AG04450 (cell line): ENCODE results near the gene CLEC2D. TPM values are rescaled to one million over a fixed set of nuclear protein-coding genes. Genes with fewer than 3 reads are reported as not detected.

ENCODE experiments used
- CTCF ChIA-PET: fragments of 300-600, 350-600 bp; formaldehyde crosslinking; extraction: SDS; loops from one replicate; lab custom pipeline; 2022; ENCODE audit warnings: antibody characterized with exemption, inconsistent platforms; lab: Charles Lee
- POLR2A ChIA-PET: fragments of 350-600 bp; formaldehyde crosslinking; extraction: SDS; loops from one replicate; lab custom pipeline; 2021; ENCODE audit warnings: antibody characterized with exemption, inconsistent platforms; lab: Yijun Ruan, JAX
- DNase-seq: peaks from one replicate; pipeline ENCODE4 v3.0.0-alpha.2; 2011; ENCODE audit warnings: low read depth, low spot score
- H3K27ac ChIP-seq: one replicate; pipeline ENCODE4 v1.5.1; 2012; ENCODE audit warnings: low read depth, low read length, control low read depth
- H3K27me3 ChIP-seq: one replicate; pipeline ENCODE4 v1.6.0; 2012; ENCODE audit warnings: low read length; ENCODE audit not compliant: control insufficient read depth, insufficient read depth
- H3K4me3 ChIP-seq: 2 replicates; pipeline ENCODE4 v1.5.1; 2011; ENCODE audit warnings: mild to moderate bottlenecking, low read depth, low read length, control low read depth
- H3K9me3 ChIP-seq: 2 replicates; pipeline ENCODE4 v1.5.1; 2012; ENCODE audit warnings: low read length; ENCODE audit not compliant: control insufficient read depth, insufficient read depth
- polyA plus RNA-seq: library from polyadenylated mRNA; depleted of rRNA; stranded (reverse); fragments of >200 nt; gene quantifications from 2 replicates; pipeline ENCODE4 v1.2.3, GENCODE V29; 2011
- TF ChIP-seq, protein P1 (sequence below): IDR thresholded peaks from 2 replicates; pipeline ENCODE4 v1.5.1; 2011; ENCODE audit warnings: low read depth, low read length, control low read depth, inconsistent platforms

Gene CLEC2D
- polyA plus RNA-seq, 1 experiment, result 2.3 TPM

DNA sequence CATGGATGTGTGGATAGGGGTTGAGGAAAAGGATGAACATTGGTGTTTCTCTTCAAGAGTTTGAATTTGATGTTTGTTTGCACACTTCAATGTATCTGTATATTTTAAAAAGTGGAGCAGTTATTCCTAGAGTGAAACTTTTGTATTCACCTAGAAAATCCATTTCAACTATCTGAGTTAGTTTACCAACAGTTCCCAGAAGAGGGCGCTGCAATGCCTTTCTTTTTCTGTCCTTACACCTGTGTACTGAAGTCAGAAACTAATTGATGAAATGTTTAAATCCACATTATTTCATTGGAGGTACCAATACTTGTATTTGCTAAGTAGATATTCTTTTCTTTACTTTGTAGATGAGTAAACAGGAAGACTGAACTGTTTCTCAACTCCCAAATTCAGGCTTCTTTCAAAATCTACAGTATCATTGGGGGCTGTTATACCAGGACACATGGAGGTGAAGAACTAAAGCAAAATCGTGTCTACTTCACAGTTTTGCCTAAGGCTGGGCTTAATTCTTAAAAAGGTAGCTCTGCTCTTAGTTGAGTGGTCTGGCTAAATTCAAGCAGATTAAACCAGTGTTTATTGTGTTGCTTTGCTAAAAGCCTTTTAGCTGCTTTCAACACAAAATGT lies 35.2 kb upstream of the CLEC2D start:
- Histone ChIP-seq H3K27me3 (no peaks in the 10 kb centered on the region), H3K27ac (no peak overlapping the region), H3K4me3 (no peak overlapping the region), H3K9me3 (peaks cover 4% of the 10 kb centered on the region; the same call in 1 of the 2 replicates)
- ChIA-PET POLR2A (no interaction called here), CTCF (interaction anchor here (0.5 to 8.3 kb wide), 20 partner anchors 8 to 1026 kb away, joined by 3 to 187 read pairs (median 4); partner anchors contain the start of gene CLEC2D)
- no peak for DNase-seq
- TF ChIP-seq, protein P1, sequence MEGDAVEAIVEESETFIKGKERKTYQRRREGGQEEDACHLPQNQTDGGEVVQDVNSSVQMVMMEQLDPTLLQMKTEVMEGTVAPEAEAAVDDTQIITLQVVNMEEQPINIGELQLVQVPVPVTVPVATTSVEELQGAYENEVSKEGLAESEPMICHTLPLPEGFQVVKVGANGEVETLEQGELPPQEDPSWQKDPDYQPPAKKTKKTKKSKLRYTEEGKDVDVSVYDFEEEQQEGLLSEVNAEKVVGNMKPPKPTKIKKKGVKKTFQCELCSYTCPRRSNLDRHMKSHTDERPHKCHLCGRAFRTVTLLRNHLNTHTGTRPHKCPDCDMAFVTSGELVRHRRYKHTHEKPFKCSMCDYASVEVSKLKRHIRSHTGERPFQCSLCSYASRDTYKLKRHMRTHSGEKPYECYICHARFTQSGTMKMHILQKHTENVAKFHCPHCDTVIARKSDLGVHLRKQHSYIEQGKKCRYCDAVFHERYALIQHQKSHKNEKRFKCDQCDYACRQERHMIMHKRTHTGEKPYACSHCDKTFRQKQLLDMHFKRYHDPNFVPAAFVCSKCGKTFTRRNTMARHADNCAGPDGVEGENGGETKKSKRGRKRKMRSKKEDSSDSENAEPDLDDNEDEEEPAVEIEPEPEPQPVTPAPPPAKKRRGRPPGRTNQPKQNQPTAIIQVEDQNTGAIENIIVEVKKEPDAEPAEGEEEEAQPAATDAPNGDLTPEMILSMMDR, result peak; percentile 78

GRCh38 chr12:9634969-9635754 lies 34.4 kb upstream of the CLEC2D start:
- ChIA-PET CTCF (interaction anchor here (0.5 to 8.3 kb wide), 17 partner anchors 7 to 1027 kb away, joined by 3 to 187 read pairs (median 4); no protein-coding TSS in a partner anchor), POLR2A (no interaction called here)
- Histone ChIP-seq H3K27ac (no peak overlapping the region), H3K27me3 (no peaks in the 10 kb centered on the region), H3K9me3 (peaks cover 4% of the 10 kb centered on the region; the same call in 1 of the 2 replicates), H3K4me3 (no peak overlapping the region)
- no peak for DNase-seq
- TF ChIP-seq, protein P1, result no peak

DNA sequence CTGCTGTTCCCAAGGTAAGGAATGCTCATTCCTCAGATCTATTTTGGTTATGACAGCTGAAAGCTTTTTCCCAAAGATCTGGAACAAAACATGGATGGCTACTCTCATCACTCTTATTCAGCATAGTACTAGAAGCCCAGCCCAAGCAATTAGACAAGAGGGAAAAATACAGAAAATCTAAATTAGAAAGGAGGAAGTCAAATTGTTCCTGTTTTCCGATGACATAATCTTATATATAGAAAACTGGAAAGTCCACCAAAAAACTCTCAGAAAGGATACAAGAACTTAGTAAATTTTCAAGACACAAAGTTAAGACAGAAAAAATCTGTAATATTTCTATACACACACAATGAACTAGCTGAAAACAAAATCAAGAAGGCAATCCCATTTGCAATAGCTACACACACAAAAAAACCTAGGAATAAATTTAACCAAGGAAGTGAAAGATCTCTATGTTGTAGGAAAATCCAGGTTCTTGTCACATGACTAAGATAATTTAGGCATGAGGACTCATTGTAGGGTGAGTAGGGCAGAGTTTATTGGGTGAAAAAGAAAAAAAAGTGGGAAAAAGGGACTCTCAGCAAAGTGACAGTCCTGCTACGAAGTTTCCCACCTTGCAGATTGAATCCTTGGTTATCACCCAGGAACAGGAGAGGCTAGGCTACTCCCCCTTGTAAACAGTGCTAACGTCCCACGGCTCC lies 33.2 kb upstream of the CLEC2D start:
- peaks cover 4% of the 10 kb centered on the region; the same call in 1 of the 2 replicates for H3K9me3 ChIP-seq
- TF ChIP-seq, protein P1, result no peak
- H3K27ac ChIP-seq, result no peak overlapping the region
- no peak for DNase-seq
- no peaks in the 10 kb centered on the region for H3K27me3 ChIP-seq
- POLR2A ChIA-PET, result no interaction called here
- CTCF ChIA-PET, result interaction anchor here (8.3 kb wide), 1 partner anchor 73 kb away, joined by 187 read pairs; no protein-coding TSS in a partner anchor
- H3K4me3 ChIP-seq, result no peak overlapping the region

DNA sequence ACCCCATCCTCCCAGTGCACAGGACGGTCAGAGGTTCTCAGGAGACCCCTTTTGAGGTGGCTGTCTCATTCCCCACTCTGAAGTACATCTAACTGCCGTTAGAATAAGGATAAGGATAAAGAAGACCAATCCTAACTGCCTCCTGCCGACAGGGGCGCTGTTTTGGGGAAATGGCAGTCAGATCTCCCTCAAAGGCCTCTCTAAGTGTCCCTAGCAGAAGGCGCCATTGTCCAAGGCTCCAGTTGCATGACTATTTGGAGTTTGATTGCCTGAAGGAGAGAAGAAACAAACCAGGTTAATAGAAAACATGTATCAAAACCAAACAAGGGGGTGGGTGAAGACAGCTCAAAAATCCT lies 32.7 kb upstream of the CLEC2D start:
- POLR2A ChIA-PET, result no interaction called here
- Histone ChIP-seq H3K4me3 (no peak overlapping the region), H3K27ac (no peak overlapping the region), H3K27me3 (no peaks in the 10 kb centered on the region), H3K9me3 (peaks cover 4% of the 10 kb centered on the region; the same call in 1 of the 2 replicates)
- CTCF ChIA-PET, result interaction anchor here (8.3 kb wide), 1 partner anchor 72 kb away, joined by 187 read pairs; no protein-coding TSS in a partner anchor
- no peak for DNase-seq
- TF ChIP-seq, protein P1, result no peak
